DMS153 treated with DMSO at 0.1 percent for 48 hours (cell line): Measurements from ENCODE around the gene FTSJ1.
"Not testable (repeated sequence)": the region's sequence is repeated elsewhere in the genome, so short reads cannot be mapped to it uniquely, and the experiment has no call there.

Source experiments
- DNase-seq: peaks from one replicate; lab custom pipeline; 2025; ENCODE audit not compliant: unreplicated experiment; lab: John Stamatoyannopoulos, UW

The FTSJ1 gene

GRCh38 chrX:48475774-48476577 is at the start of gene FTSJ1:
FTSJ1 (plus strand) TSS chrX:48476199; CDS start chrX:48478048, 1,849 bp downstream.
- DNase-seq, result peak; percentile 20

GRCh38 chrX:48427027-48427716 is 48.8 kb upstream of the FTSJ1 start:
- DNase-seq, result not testable (repeated sequence)

GRCh38 chrX:48429606-48430005 is 46.4 kb upstream of the FTSJ1 start:
- DNase-seq, result not testable (repeated sequence)

DNA sequence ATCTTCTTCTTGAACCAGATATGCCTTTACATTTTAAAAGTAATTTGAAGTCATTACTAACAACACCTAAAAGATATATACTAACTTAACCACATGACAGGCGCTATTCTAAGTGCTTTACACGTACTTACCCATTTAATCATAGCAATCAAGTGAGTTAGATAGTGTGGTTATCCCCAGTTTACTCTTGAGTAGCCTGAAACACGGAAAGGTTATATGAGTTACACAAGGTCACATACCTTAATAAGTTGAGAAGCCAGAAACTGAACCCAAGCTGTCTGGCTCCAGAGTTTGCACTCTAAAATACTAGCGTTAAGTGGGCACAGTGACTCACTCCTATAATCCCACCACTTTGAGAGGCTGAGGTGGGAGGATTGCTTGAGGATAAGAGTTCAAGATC is 45.8 kb upstream of the FTSJ1 start:
- not testable (repeated sequence) for DNase-seq

GRCh38 chrX:48433713-48434112 is 42.3 kb upstream of the FTSJ1 start:
- not testable (repeated sequence) for DNase-seq

- not testable (repeated sequence) for DNase-seq
These were observed 28.8 kb upstream of the FTSJ1 start for GRCh38 chrX:48447201-48447600.

- DNase-seq, result no peak
These were observed 25.9 kb upstream of the FTSJ1 start for GRCh38 chrX:48450076-48450475.

GRCh38 chrX:48451708-48452107 is 24.3 kb upstream of the FTSJ1 start:
- no peak for DNase-seq

GRCh38 chrX:48456628-48457331 is 19.2 kb upstream of the FTSJ1 start:
- DNase-seq, result no peak

DNA sequence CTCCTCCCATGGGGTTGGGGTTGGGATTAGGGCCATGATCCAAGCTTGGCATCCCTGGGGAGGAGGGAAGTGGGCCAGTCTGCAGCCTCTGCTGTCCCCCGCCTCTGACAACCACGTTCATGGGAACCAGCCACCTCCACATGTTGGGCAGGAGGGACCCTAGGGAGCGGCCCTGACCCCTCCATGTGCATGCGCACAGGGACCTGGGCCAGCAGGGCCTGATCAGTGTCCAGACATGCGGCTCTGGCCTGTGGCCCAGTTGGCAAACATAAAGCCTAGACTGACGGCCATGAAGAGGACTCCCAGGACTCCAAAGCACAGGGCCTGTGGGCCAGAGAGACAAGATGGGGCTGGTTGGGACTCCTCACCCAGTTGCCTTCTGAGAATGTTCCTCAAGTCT is 17.3 kb upstream of the FTSJ1 start:
- no peak for DNase-seq

GRCh38 chrX:48459483-48459882 is 16.5 kb upstream of the FTSJ1 start:
- DNase-seq, result no peak

- no peak for DNase-seq
These were observed 16.0 kb upstream of the FTSJ1 start for GRCh38 chrX:48460031-48460430.

- no peak for DNase-seq
These were observed 15.4 kb upstream of the FTSJ1 start for GRCh38 chrX:48460606-48461005.

GRCh38 chrX:48461830-48462229 is 14.2 kb upstream of the FTSJ1 start:
- DNase-seq, result no peak

GRCh38 chrX:48465336-48465933 is 10.6 kb upstream of the FTSJ1 start:
- no peak for DNase-seq

DNA sequence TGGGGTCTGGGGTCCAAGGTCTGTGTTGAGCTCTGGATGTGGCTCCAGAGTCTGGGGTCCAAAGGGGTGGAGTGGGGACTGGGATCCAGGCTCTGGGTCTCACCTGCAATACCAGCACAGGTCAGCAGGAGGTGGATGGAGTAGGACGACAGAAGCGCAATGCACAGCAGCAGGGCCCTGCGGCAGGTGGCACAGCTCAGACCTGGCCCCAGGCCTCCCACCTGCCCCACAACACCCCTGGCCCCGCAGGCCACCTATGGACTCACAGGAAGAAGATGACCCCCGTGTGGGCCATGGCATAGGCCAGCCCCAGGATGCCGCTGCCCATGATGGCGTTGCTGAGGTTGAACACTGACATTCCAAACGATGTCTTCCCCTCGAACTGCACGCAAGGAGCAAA is 9.3 kb upstream of the FTSJ1 start:
- DNase-seq, result no peak

DNA sequence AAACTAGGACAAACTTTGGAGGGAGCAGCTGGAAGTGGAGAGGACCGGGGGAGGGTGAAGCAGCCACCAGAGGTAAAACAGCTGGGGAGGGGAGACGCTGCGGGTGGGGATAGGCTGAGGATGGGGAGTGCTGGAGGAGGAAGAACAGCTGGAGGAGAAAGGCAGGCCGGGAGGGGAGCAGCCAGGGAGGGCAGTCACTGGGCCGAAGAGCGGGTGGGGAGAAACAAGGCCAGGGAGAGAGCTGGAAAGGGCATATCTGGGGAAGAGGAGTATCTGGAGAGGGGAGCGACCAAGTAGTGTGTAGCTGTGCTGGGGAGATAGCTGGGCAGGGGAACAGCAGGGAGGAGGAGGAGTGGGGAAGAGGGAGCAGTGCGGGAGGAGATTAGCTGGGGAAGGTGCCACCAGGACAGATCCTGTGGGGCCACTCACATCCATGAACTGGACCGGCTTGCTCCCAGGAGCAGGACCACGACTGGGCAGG is 8.7 kb upstream of the FTSJ1 start:
- no peak for DNase-seq

GRCh38 chrX:48468247-48468671 is 7.7 kb upstream of the FTSJ1 start:
- DNase-seq, result no peak

- no peak for DNase-seq
These were observed 7.0 kb upstream of the FTSJ1 start for GRCh38 chrX:48468693-48469691.
